ENCODE results near the gene ANKAR. TPM values are rescaled to one million over a fixed set of nuclear protein-coding genes. Genes with fewer than 3 reads are reported as not detected.

ANKAR gene
- total RNA-seq, 4 donors from 2014 or later: 13.2 to 18.1 (median 15.6) TPM

DNA sequence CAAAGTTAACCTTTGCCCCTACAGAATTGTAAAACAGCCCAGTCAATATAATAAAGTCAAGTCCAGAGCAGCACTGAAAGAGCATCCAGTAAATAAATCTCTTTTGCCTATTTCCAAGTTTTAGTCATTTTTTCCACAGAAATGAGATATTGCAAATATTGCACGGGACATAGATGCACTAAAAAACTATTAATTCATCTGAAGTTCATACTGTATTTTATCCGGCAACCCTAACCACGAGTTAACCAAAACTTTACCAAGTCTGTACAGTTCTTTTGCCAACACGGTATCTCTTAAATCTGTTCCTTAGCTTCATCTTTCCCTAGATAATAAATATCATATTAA is 13.7 kb upstream of the ANKAR start:
- TF ChIP-seq, protein P1, sequence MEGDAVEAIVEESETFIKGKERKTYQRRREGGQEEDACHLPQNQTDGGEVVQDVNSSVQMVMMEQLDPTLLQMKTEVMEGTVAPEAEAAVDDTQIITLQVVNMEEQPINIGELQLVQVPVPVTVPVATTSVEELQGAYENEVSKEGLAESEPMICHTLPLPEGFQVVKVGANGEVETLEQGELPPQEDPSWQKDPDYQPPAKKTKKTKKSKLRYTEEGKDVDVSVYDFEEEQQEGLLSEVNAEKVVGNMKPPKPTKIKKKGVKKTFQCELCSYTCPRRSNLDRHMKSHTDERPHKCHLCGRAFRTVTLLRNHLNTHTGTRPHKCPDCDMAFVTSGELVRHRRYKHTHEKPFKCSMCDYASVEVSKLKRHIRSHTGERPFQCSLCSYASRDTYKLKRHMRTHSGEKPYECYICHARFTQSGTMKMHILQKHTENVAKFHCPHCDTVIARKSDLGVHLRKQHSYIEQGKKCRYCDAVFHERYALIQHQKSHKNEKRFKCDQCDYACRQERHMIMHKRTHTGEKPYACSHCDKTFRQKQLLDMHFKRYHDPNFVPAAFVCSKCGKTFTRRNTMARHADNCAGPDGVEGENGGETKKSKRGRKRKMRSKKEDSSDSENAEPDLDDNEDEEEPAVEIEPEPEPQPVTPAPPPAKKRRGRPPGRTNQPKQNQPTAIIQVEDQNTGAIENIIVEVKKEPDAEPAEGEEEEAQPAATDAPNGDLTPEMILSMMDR (IDR thresholded peaks at IDR 0.05; ENCODE audit: low read depth): no peak

DNA sequence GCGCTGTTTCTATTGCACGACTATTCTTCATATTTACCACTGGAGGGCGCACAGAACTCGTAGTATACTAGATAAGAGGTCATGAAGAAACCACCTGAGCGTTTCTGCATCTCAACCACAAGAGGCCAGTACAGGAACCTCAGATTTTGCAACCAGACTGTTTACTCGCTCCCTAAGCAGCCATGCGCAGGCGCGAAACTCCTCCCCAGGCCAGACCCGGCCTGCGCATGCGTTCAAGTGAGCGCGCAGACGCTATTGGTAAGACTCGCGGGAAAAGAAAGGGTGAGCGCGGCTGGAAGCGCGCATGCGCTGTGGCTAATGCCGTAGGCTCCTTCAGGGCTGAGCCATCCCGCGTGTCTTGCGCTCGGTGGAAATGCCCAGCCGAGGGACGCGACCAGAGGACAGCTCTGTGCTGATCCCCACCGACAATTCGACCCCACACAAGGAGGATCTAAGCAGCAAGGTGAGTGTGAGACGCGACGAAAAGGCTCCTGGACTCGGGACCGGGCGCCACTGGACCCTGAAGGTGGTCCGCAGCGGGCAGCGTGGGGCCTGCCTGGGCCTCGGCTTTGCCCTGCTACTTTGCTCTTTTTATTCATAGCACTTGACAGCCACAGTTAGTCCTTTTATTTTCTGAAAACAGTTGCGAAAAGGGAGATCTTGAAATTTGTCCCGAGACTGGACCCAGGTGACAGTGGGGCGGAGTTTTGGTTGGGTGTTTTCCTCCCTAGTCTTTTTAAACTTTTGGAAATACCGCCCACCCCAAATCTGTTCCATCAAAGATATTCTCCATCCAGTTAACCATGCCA is 13.1 kb upstream of the ANKAR start, which contains the start of gene ASNSD1:
Gene ASNSD1 (plus strand): TSS at position 312 of the 809 bp plus-strand sequence. CDS start 4,674 bp downstream, outside the sequence.
- TF ChIP-seq, protein P1 (IDR thresholded peaks at IDR 0.05; ENCODE audit: low read depth): no peak

DNA sequence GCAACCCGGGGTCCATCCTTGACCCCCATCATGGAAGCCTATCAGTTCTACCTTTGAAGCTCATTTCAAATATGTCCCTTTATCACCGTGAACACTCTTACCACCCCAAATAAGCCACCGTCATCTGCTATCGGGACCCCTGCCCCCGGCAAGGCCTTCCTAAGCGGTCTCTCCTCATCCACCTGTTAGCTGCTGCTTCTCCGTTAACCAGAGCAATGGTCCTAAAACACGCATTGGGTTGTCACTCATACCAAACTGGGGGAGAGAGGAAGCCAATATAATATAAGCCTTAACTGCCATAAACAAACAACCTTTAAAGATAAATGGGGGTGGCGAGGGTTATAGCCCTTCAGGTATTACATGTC is 12.5 kb upstream of the ANKAR start:
- TF ChIP-seq, protein P1 (IDR thresholded peaks at IDR 0.05; ENCODE audit: low read depth): no peak

DNA sequence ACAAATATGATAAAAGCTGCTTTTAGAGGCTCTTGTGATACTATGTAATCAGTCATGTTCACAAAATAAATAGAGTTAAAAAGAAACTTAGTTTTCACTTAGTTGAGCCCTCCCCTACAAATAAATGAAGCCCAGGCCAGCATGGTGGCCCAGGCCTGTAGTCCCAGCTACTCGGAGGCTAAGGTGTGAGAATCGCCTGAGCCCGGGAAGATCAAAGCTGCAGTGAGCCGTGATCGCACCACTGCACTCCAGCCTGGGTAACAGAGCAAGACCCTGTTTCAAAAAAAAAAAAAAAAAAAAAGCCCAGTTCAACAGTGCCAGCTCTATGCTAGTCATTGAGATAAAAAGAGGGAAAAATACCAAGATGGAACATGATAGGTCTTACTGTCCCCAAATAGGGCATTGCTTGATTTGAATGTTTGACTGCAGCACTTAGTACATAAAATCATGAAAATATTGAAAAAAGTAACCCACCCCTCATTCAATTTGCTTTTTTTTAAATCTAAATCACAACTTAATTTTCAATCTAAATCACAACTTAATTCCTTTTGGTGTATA is 11.7 kb upstream of the ANKAR start:
- TF ChIP-seq, protein P1 (IDR thresholded peaks at IDR 0.05; ENCODE audit: low read depth): no peak

- TF ChIP-seq, protein P1 (IDR thresholded peaks at IDR 0.05; ENCODE audit: low read depth): no peak
Measured at GRCh38 chr2:189669913-189670312, 4.6 kb upstream of the ANKAR start.

GRCh38 chr2:189673661-189674373 is 653 bp upstream of the ANKAR start:
- TF ChIP-seq, protein P1 (IDR thresholded peaks at IDR 0.05; ENCODE audit: low read depth): no peak

DNA sequence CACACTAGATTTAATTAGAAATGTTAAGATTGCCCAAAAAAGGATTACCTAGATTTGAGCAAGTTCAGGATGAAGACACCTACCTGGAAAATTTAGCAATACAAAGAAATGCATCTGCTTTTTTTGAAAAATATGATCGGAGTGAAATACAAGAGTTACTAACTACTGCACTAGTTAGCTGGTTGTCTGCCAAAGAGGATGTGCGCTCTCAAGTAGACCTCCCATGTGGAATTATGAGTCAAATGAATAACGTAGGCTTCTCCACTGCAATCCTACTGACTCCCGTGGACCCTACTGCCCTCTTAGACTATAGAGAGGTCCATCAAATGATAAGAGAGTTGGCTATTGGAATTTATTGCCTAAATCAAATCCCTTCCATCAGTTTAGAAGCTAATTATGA is 2.0 kb downstream of the ANKAR start:
- TF ChIP-seq, protein P1 (IDR thresholded peaks at IDR 0.05; ENCODE audit: low read depth): no peak
